GM23338 (cell line): ENCODE results near the gene SPTB. TPM values are rescaled to one million over a fixed set of nuclear protein-coding genes. Genes with fewer than 3 reads are reported as not detected.

ENCODE experiments used
- ATAC-seq: fragments of 200-7000 bp; cut with Tn5 transposase; 3 replicates; pipeline ENCODE4 v1.9.1; 2020
- DNase-seq: peaks from one replicate; pipeline ENCODE4 v3.0.0-alpha.2; 2015; ENCODE audit warnings: low spot score
- H2AFZ ChIP-seq: fragments of 200-600 bp; sonication (generic); 2 replicates; pipeline ENCODE4 v1.8.0; 2016; ENCODE audit warnings: antibody characterized with exemption, mild to moderate bottlenecking, moderate library complexity
- H3F3A ChIP-seq: fragments of 200-600 bp; sonication (generic); replicated peaks from 2 replicates; pipeline ENCODE4 v1.8.0; 2017; ENCODE audit warnings: antibody characterized with exemption, mixed run types, low read depth
- H3K27ac ChIP-seq: fragments of 200-600 bp; sonication (generic); 2 replicates; pipeline ENCODE4 v1.6.1; 2016; ENCODE audit warnings: low read depth
- H3K27me3 ChIP-seq: fragments of 200-600 bp; sonication (generic); 2 replicates; pipeline ENCODE4 v1.8.0; 2016; ENCODE audit warnings: mild to moderate bottlenecking, mixed run types, moderate library complexity; ENCODE audit not compliant: insufficient read depth
- H3K36me3 ChIP-seq: fragments of 200-600 bp; sonication (generic); 2 replicates; pipeline ENCODE4 v1.8.0; 2016; ENCODE audit warnings: mild to moderate bottlenecking; ENCODE audit not compliant: insufficient read depth
- H3K4me1 ChIP-seq: fragments of 200-600 bp; sonication (generic); 2 replicates; pipeline ENCODE4 v1.8.0; 2016; ENCODE audit warnings: mild to moderate bottlenecking, moderate library complexity; ENCODE audit not compliant: insufficient read depth
- H3K4me2 ChIP-seq: fragments of 200-600 bp; sonication (generic); 2 replicates; pipeline ENCODE4 v1.7.1; 2017; ENCODE audit warnings: mixed run types
- H3K4me3 ChIP-seq: fragments of 200-600 bp; sonication (generic); 2 replicates; pipeline ENCODE4 v1.6.1; 2016; ENCODE audit warnings: mixed run types
- H3K79me2 ChIP-seq: fragments of 200-600 bp; sonication (generic); replicated peaks from 2 replicates; pipeline ENCODE4 v1.8.0; 2017; ENCODE audit warnings: mild to moderate bottlenecking; ENCODE audit not compliant: insufficient read depth
- H3K9me2 ChIP-seq: fragments of 200-600 bp; sonication (generic); 2 replicates; pipeline ENCODE4 v1.8.0; 2017; ENCODE audit not compliant: insufficient read depth
- H4K20me1 ChIP-seq: fragments of 200-600 bp; sonication (generic); replicated peaks from 2 replicates; pipeline ENCODE4 v1.8.0; 2017; ENCODE audit warnings: mild to moderate bottlenecking; ENCODE audit not compliant: insufficient read depth
- H3K27ac Mint-ChIP-seq: 2 replicates; pipeline ENCODE4 v1.8.0; 2020; ENCODE audit warnings: inconsistent platforms, mild to moderate bottlenecking, moderate library complexity, mixed read lengths
- H3K27me3 Mint-ChIP-seq: 3 replicates; pipeline ENCODE4 v1.8.0; 2022; ENCODE audit warnings: low read depth, mild to moderate bottlenecking, moderate library complexity, mixed read lengths, inconsistent platforms; ENCODE audit not compliant: insufficient read depth, poor library complexity
- H3K36me3 Mint-ChIP-seq: 3 replicates; pipeline ENCODE4 v1.8.0; 2021; ENCODE audit warnings: low read depth, mild to moderate bottlenecking, inconsistent platforms, moderate library complexity, mixed read lengths
- H3K4me1 Mint-ChIP-seq: 3 replicates; pipeline ENCODE4 v1.8.0; 2020; ENCODE audit warnings: mild to moderate bottlenecking, inconsistent platforms, mixed read lengths
- H3K4me3 Mint-ChIP-seq: 3 replicates; pipeline ENCODE4 v1.8.0; 2021; ENCODE audit warnings: moderate library complexity, mild to moderate bottlenecking, inconsistent platforms, mixed read lengths
- H3K9me3 Mint-ChIP-seq: 3 replicates; pipeline ENCODE4 v1.8.0; 2020; ENCODE audit warnings: moderate library complexity, mild to moderate bottlenecking, inconsistent platforms, mixed read lengths
- CREB1 ChIP-seq: fragments of 250-450 bp; sonication (Bioruptor Pico); IDR thresholded peaks from 2 replicates; pipeline ENCODE4 v1.5.0; 2020; ENCODE audit warnings: low read depth, mild to moderate bottlenecking, moderate library complexity
- JUNB ChIP-seq: IDR thresholded peaks from one replicate; pipeline ENCODE4 v1.6.1; 2016; ENCODE audit warnings: antibody characterized with exemption; ENCODE audit not compliant: unreplicated experiment
- NANOG ChIP-seq: IDR thresholded peaks from 2 replicates; pipeline ENCODE4 v1.6.1; 2016; ENCODE audit warnings: antibody characterized with exemption, borderline replicate concordance
- POLR2AphosphoS5 ChIP-seq: IDR thresholded peaks from 2 replicates; pipeline ENCODE4 v1.6.1; 2016; ENCODE audit warnings: antibody characterized with exemption, low read depth
- STAT1 ChIP-seq: IDR thresholded peaks from one replicate; pipeline ENCODE4 v1.6.1; 2016; ENCODE audit warnings: antibody characterized with exemption; ENCODE audit not compliant: unreplicated experiment
- polyA plus RNA-seq: library from polyadenylated mRNA; unstranded; fragments of >200 nt; fragmentation: Nextera tagmentation; extraction: Ambion mirVana; gene quantifications from 2 replicates; pipeline ENCODE4 v1.2.1, GENCODE V29; 2016
- total RNA-seq: library from RNA; depleted of rRNA; stranded (reverse); fragments of >200 nt; shearing (Covaris generic); gene quantifications from 2 replicates; pipeline ENCODE4 v1.2.3, GENCODE V29; 2014
- TF ChIP-seq, protein P1 (sequence below), 2 experiments: fragments of 200-600 bp in 1 of 2; sonication (generic) in 1 of 2; conservative IDR thresholded peaks; 2 replicates each; pipeline versions ENCODE4 v1.5.1 to v1.6.1; 2016 to 2017; ENCODE audit warnings: antibody characterized with exemption in 2 of 2, low read depth in 2 of 2, mild to moderate bottlenecking in 2 of 2, moderate library complexity in 1 of 2
- TF ChIP-seq, protein P2 (sequence below): IDR thresholded peaks from one replicate; pipeline ENCODE4 v1.6.1; 2018; ENCODE audit warnings: antibody characterized with exemption; ENCODE audit not compliant: unreplicated experiment
- TF ChIP-seq, protein P3 (sequence below): IDR thresholded peaks from 2 replicates; pipeline ENCODE4 v1.6.1; 2016; ENCODE audit warnings: antibody characterized with exemption
- TF ChIP-seq, protein P4 (sequence below): fragments of 250-450 bp; sonication (Bioruptor Pico); IDR thresholded peaks from 2 replicates; pipeline ENCODE4 v1.5.0; 2020; ENCODE audit warnings: mild to moderate bottlenecking, moderate library complexity

Gene SPTB
- total and polyA plus RNA-seq, 2 experiments from 2014 or later = 1.1 to 1.9 TPM

GRCh38 chr14:64831419-64831818 is 48.3 kb downstream of the SPTB start:
- no peaks in the 10 kb centered on the region for H3K79me2 ChIP-seq
- H3K4me1 ChIP-seq = no peaks in the 10 kb centered on the region
- H3K4me2 ChIP-seq = 0 out of 2 replicates have a peak overlapping the region, but pooled peaks have one; percentile 28
- no peak overlapping the region for H3K4me3 ChIP-seq
- 0 out of 2 replicates have a peak, but pooled peaks cover 4% of the 10 kb centered on the region for H3K9me2 ChIP-seq
- Mint-ChIP-seq H3K4me1 (no peaks in the 10 kb centered on the region), H3K36me3 (no peaks in the 10 kb centered on the region), H3K27me3 (no peaks in the 10 kb centered on the region), H3K9me3 (no peaks in the 10 kb centered on the region), H3K4me3 (no peak overlapping the region), H3K27ac (no peak overlapping the region)
- H3F3A ChIP-seq = no peaks in the 10 kb centered on the region
- H2AFZ ChIP-seq = peak overlapping the region; percentile 34; the same call in 1 of the 2 replicates
- H3K27ac ChIP-seq = no peak overlapping the region
- H3K27me3 ChIP-seq = no peaks in the 10 kb centered on the region
- no peak for TF ChIP-seq NANOG
- no peaks in the 10 kb centered on the region for H3K36me3 ChIP-seq
- no peaks in the 10 kb centered on the region for H4K20me1 ChIP-seq
- DNase-seq (no peak), ATAC-seq (peak; percentile 43; the same call in 2 of the 3 replicates)

DNA sequence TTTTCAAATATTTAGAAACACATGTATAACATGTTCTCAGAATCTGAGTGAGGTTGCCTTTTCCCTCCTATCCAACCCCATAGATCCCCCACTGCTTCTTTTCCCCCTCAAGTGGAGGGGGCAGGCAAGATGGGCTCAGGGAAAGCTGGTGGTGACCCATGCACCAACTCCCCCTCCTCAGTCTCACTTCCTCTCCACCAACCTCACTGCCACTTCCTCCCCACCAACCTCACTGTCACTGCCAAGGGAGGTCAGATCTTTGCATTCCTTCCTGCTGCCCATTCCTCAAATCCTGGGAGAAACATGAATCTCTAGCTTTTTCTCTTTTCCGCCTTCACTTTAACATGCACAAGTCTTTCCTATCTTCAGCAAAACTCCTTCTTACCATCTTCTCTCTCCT is 48.7 kb downstream of the SPTB start:
- no peaks in the 10 kb centered on the region for H3K4me1 Mint-ChIP-seq
- H3F3A ChIP-seq = no peaks in the 10 kb centered on the region
- no peak overlapping the region for H3K27ac Mint-ChIP-seq
- H3K9me3 Mint-ChIP-seq = no peaks in the 10 kb centered on the region
- peak overlapping the region; percentile 34; the same call in 1 of the 2 replicates for H2AFZ ChIP-seq
- H3K4me3 Mint-ChIP-seq = no peak overlapping the region
- no peaks in the 10 kb centered on the region for H3K27me3 ChIP-seq
- no peaks in the 10 kb centered on the region for H3K79me2 ChIP-seq
- no peaks in the 10 kb centered on the region for H3K27me3 Mint-ChIP-seq
- no peak overlapping the region for H3K4me3 ChIP-seq
- no peaks in the 10 kb centered on the region for H4K20me1 ChIP-seq
- H3K4me1 ChIP-seq = no peaks in the 10 kb centered on the region
- H3K36me3 ChIP-seq = no peaks in the 10 kb centered on the region
- no peak for ATAC-seq
- 0 out of 2 replicates have a peak, but pooled peaks cover 4% of the 10 kb centered on the region for H3K9me2 ChIP-seq
- H3K4me2 ChIP-seq = 0 out of 2 replicates have a peak overlapping the region, but pooled peaks have one; percentile 28
- H3K36me3 Mint-ChIP-seq = no peaks in the 10 kb centered on the region
- DNase-seq = no peak
- H3K27ac ChIP-seq = no peak overlapping the region
- TF ChIP-seq, protein P1, sequence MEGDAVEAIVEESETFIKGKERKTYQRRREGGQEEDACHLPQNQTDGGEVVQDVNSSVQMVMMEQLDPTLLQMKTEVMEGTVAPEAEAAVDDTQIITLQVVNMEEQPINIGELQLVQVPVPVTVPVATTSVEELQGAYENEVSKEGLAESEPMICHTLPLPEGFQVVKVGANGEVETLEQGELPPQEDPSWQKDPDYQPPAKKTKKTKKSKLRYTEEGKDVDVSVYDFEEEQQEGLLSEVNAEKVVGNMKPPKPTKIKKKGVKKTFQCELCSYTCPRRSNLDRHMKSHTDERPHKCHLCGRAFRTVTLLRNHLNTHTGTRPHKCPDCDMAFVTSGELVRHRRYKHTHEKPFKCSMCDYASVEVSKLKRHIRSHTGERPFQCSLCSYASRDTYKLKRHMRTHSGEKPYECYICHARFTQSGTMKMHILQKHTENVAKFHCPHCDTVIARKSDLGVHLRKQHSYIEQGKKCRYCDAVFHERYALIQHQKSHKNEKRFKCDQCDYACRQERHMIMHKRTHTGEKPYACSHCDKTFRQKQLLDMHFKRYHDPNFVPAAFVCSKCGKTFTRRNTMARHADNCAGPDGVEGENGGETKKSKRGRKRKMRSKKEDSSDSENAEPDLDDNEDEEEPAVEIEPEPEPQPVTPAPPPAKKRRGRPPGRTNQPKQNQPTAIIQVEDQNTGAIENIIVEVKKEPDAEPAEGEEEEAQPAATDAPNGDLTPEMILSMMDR (conservative IDR thresholded peaks at IDR 0.05; ENCODE audit: low read depth in 2 of 2) = no peak
- TF ChIP-seq, protein P2, sequence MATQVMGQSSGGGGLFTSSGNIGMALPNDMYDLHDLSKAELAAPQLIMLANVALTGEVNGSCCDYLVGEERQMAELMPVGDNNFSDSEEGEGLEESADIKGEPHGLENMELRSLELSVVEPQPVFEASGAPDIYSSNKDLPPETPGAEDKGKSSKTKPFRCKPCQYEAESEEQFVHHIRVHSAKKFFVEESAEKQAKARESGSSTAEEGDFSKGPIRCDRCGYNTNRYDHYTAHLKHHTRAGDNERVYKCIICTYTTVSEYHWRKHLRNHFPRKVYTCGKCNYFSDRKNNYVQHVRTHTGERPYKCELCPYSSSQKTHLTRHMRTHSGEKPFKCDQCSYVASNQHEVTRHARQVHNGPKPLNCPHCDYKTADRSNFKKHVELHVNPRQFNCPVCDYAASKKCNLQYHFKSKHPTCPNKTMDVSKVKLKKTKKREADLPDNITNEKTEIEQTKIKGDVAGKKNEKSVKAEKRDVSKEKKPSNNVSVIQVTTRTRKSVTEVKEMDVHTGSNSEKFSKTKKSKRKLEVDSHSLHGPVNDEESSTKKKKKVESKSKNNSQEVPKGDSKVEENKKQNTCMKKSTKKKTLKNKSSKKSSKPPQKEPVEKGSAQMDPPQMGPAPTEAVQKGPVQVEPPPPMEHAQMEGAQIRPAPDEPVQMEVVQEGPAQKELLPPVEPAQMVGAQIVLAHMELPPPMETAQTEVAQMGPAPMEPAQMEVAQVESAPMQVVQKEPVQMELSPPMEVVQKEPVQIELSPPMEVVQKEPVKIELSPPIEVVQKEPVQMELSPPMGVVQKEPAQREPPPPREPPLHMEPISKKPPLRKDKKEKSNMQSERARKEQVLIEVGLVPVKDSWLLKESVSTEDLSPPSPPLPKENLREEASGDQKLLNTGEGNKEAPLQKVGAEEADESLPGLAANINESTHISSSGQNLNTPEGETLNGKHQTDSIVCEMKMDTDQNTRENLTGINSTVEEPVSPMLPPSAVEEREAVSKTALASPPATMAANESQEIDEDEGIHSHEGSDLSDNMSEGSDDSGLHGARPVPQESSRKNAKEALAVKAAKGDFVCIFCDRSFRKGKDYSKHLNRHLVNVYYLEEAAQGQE = no peak
- TF ChIP-seq, protein P3, sequence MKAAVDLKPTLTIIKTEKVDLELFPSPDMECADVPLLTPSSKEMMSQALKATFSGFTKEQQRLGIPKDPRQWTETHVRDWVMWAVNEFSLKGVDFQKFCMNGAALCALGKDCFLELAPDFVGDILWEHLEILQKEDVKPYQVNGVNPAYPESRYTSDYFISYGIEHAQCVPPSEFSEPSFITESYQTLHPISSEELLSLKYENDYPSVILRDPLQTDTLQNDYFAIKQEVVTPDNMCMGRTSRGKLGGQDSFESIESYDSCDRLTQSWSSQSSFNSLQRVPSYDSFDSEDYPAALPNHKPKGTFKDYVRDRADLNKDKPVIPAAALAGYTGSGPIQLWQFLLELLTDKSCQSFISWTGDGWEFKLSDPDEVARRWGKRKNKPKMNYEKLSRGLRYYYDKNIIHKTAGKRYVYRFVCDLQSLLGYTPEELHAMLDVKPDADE = no peak
- no peak for TF ChIP-seq POLR2AphosphoS5
- TF ChIP-seq STAT1 = no peak
- TF ChIP-seq CREB1 (CRISPR knock-in tag) = no peak
- TF ChIP-seq, protein P4, sequence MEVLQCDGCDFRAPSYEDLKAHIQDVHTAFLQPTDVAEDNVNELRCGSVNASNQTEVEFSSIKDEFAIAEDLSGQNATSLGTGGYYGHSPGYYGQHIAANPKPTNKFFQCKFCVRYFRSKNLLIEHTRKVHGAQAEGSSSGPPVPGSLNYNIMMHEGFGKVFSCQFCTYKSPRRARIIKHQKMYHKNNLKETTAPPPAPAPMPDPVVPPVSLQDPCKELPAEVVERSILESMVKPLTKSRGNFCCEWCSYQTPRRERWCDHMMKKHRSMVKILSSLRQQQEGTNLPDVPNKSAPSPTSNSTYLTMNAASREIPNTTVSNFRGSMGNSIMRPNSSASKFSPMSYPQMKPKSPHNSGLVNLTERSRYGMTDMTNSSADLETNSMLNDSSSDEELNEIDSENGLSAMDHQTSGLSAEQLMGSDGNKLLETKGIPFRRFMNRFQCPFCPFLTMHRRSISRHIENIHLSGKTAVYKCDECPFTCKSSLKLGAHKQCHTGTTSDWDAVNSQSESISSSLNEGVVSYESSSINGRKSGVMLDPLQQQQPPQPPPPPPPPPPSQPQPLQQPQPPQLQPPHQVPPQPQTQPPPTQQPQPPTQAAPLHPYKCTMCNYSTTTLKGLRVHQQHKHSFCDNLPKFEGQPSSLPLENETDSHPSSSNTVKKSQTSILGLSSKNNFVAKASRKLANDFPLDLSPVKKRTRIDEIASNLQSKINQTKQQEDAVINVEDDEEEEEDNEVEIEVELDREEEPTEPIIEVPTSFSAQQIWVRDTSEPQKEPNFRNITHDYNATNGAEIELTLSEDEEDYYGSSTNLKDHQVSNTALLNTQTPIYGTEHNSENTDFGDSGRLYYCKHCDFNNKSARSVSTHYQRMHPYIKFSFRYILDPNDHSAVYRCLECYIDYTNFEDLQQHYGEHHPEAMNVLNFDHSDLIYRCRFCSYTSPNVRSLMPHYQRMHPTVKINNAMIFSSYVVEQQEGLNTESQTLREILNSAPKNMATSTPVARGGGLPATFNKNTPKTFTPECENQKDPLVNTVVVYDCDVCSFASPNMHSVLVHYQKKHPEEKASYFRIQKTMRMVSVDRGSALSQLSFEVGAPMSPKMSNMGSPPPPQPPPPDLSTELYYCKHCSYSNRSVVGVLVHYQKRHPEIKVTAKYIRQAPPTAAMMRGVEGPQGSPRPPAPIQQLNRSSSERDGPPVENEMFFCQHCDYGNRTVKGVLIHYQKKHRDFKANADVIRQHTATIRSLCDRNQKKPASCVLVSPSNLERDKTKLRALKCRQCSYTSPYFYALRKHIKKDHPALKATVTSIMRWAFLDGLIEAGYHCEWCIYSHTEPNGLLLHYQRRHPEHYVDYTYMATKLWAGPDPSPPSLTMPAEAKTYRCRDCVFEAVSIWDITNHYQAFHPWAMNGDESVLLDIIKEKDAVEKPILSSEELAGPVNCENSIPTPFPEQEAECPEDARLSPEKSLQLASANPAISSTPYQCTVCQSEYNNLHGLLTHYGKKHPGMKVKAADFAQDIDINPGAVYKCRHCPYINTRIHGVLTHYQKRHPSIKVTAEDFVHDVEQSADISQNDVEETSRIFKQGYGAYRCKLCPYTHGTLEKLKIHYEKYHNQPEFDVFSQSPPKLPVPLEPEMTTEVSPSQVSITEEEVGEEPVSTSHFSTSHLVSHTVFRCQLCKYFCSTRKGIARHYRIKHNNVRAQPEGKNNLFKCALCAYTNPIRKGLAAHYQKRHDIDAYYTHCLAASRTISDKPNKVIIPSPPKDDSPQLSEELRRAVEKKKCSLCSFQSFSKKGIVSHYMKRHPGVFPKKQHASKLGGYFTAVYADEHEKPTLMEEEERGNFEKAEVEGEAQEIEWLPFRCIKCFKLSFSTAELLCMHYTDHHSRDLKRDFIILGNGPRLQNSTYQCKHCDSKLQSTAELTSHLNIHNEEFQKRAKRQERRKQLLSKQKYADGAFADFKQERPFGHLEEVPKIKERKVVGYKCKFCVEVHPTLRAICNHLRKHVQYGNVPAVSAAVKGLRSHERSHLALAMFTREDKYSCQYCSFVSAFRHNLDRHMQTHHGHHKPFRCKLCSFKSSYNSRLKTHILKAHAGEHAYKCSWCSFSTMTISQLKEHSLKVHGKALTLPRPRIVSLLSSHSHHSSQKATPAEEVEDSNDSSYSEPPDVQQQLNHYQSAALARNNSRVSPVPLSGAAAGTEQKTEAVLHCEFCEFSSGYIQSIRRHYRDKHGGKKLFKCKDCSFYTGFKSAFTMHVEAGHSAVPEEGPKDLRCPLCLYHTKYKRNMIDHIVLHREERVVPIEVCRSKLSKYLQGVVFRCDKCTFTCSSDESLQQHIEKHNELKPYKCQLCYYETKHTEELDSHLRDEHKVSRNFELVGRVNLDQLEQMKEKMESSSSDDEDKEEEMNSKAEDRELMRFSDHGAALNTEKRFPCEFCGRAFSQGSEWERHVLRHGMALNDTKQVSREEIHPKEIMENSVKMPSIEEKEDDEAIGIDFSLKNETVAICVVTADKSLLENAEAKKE (CRISPR knock-in tag) = no peak
- no peak for TF ChIP-seq JUNB
